ENCODE results near the gene FOXRED2.

FOXRED2 gene

GRCh38 chr22:36512991-36513390, 6.2 kb upstream of the FOXRED2 start:
- DNase-seq, result no peak

- no peak for DNase-seq
Measured at GRCh38 chr22:36512333-36512732, 5.5 kb upstream of the FOXRED2 start.

GRCh38 chr22:36510966-36511881, 4.4 kb upstream of the FOXRED2 start:
- peak; percentile 57 for DNase-seq

GRCh38 chr22:36510384-36510783, 3.5 kb upstream of the FOXRED2 start:
- no peak for DNase-seq

GRCh38 chr22:36507518-36508010, 724 bp upstream of the FOXRED2 start:
- DNase-seq, result no peak

GRCh38 chr22:36505998-36506635, 723 bp downstream of the FOXRED2 start:
- DNase-seq, result no peak

- no peak for DNase-seq
Measured at GRCh38 chr22:36497910-36498665, 8.8 kb downstream of the FOXRED2 start.

- no peak for DNase-seq
Measured at GRCh38 chr22:36493690-36494110, 13.1 kb downstream of the FOXRED2 start.

- no peak for DNase-seq
Measured at GRCh38 chr22:36492109-36492508, 14.7 kb downstream of the FOXRED2 start.

- no peak for DNase-seq
Measured at GRCh38 chr22:36491155-36491554, 15.7 kb downstream of the FOXRED2 start.

GRCh38 chr22:36486619-36487384, 20.0 kb downstream of the FOXRED2 start:
- peak; percentile 64 for DNase-seq

- peak; percentile 97 for DNase-seq
Measured at GRCh38 chr22:36481393-36482168, 25.3 kb downstream of the FOXRED2 start, which contains the start of gene TXN2. TXN2 (minus strand) TSS chr22:36481640; CDS start chr22:36480837, 803 bp downstream.

GRCh38 chr22:36480941-36481392, 25.9 kb downstream of the FOXRED2 start:
- no peak for DNase-seq

GRCh38 chr22:36478966-36479365, 27.9 kb downstream of the FOXRED2 start:
- no peak for DNase-seq

GRCh38 chr22:36475341-36475740, 31.5 kb downstream of the FOXRED2 start:
- DNase-seq, result no peak

GRCh38 chr22:36472689-36473088, 34.2 kb downstream of the FOXRED2 start:
- no peak for DNase-seq

- DNase-seq, result peak; percentile 56
Measured at GRCh38 chr22:36471341-36471821, 35.5 kb downstream of the FOXRED2 start.

GRCh38 chr22:36470994-36471331, 35.9 kb downstream of the FOXRED2 start:
- DNase-seq, result peak; percentile 42

- DNase-seq, result peak; percentile 87
Measured at GRCh38 chr22:36470162-36470993, 36.5 kb downstream of the FOXRED2 start.

GRCh38 chr22:36469094-36469710, 37.6 kb downstream of the FOXRED2 start:
- no peak for DNase-seq
